Middle frontal gyrus (tissue), 1 donor: ENCODE measurements around the gene VIPAS39.

Source experiments
- DNase-seq: peaks from one replicate; pipeline ENCODE4 v3.0.0-alpha.2; 2015; ENCODE audit warnings: low spot score; ENCODE audit errors: extremely low spot score

The VIPAS39 gene

DNA sequence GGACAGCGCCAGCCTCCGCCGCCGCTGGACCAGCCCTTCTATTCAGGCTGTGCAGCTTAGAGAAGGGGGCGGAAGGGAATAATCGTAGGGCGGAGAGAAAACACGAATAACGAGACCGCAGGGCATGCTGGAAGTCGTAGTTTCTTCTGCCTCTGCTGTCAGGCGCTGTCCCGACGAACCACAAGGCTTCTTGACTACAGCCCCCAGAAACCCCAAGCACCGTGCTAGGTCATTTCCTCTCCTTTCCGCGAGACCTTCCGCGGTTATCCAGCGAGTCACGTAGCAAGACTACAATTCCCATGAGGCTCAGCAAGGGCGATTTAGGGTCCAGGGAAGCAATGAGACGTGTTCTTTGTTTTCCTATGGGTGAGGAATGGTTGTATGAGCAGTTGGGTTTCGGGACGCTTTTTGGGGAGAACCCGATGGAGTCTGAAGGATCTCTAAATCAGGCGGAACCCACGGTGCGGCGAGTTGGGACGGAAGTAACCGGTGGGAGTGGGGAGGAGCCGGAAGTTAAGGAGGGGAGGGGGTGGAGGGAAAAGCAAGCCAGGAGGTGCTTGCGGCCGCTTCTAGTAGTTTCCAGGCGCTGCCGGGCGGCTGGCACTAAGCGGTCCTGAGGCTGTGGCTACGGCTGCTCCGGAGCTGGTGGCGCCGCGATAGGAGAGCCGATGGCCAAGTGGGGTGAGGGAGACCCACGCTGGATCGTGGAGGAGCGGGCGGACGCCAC is at the start of gene VIPAS39, which contains the start of gene AHSA1:
Gene VIPAS39 (minus strand): TSS at position 80 of the 727 bp plus-strand sequence. CDS start 3,499 bp downstream, outside the sequence.
Gene AHSA1 (plus strand): TSS at position 572 of the 727 bp plus-strand sequence. CDS start 97 bp downstream, at position 669.
- peak; percentile 94 for DNase-seq

GRCh38 chr14:77505031-77505430 is 47.6 kb upstream of the VIPAS39 start:
- DNase-seq = no peak

GRCh38 chr14:77503138-77503537 is 45.7 kb upstream of the VIPAS39 start:
- no peak for DNase-seq

DNA sequence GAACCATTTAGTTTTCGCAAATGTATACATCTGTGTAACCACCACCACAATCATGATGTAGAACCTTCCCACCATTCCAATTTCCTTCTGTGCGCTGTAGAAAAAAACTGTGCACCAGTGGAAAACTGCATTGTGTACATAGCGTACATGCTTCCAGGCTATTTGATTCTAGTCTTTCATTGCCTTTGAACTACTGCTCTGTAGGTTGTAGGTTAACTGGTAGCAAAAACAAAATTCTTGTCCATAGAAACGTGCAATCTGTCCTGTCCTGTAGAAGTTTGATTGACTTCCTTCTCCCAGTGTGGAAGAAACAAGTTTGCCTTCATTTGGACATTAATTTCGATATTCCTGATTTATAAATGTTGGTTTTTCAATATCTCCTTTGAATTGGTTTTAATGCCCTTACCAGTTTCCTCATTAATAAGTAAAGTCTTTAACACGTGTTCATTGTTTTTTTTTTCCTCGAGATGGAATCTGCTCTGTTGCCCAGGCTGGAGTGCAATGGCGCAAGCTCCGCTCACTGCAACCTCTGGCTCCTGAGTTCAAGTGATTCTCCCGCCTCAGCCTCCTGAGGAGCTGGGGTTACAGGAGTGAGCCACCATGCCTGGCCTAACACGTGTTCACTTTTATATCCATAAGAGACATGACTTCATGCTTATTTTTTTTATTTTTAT is 44.8 kb upstream of the VIPAS39 start:
- no peak for DNase-seq

DNA sequence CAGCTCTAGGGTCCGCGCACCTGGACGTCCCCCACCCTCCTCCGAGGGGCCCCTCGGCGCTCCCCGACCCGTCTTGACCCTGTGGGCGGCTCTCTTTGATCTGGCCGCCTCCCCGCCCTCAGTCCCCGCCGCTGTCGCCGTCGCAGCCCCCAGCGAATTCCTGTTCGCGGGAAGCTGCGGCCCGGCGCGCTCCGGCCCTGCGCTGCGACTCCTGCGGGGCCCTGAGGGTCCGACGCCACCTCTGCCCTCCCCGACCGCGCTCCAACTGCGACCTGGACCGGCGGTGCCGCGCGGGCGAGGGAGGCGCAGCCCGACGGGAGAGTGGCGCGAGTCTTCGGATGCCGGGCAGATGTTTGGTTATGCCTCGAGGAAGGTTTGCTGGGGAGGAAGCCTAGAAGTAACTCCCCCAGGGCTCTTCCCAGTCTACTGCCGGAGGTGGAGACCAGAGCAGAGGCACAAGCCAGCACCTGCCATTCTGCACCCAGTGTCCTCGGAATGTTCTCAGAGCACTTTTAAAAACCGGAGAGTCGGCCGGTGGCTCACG is 41.7 kb upstream of the VIPAS39 start:
- DNase-seq = no peak

GRCh38 chr14:77498120-77498979 is 40.9 kb upstream of the VIPAS39 start, which contains the start of gene ISM2:
TSS of gene ISM2 (minus strand) at chr14:77498816. CDS start at chr14:77498793, 23 bp downstream.
- DNase-seq = no peak

GRCh38 chr14:77495334-77495733 is 37.9 kb upstream of the VIPAS39 start:
- DNase-seq = peak; percentile 46

- no peak for DNase-seq
Measured at GRCh38 chr14:77491056-77491455, 33.7 kb upstream of the VIPAS39 start.

GRCh38 chr14:77490347-77490986 is 33.1 kb upstream of the VIPAS39 start:
- DNase-seq = no peak

DNA sequence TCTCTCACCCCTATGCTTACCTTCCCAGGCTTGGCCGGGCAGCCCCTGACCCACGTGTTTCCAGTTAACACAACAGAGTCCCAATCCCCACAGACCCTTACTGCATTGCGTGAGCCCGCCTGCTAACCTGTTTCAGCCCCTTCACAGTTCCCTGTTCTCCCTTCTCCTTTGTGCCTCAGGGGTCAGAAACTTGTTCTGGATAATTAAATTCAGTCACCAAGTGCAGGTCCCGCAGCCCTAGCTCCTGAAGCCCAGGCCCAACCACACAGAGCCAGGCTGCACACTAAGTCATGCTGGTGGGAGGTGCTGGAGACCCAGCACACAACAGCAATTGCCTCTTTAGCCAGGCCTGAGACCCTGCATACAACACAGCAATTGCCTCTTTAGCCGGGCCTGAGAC is 31.6 kb upstream of the VIPAS39 start:
- no peak for DNase-seq

DNA sequence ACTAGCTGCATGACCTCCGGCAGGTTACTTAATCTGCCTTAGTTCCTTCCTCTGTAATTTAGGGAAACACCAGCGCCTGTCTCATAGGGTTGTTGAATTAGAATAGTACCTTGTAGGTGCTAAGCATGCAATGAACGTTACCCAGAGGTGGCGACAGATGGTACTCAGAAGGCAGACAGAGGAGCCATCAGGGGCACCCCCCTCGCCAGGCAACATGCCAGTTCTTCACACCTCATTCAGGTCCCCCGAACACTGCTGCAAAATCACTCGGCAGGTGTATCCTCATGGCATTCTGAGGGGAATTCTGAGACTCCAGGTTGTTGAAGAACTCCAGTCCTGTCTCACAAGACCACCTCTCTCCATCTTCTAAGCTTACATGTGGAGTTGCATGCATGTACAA is 31.2 kb upstream of the VIPAS39 start:
- DNase-seq = no peak

- DNase-seq = no peak
Measured at GRCh38 chr14:77485901-77486678, 28.7 kb upstream of the VIPAS39 start.

- DNase-seq = no peak
Measured at GRCh38 chr14:77485256-77485655, 27.9 kb upstream of the VIPAS39 start.

DNA sequence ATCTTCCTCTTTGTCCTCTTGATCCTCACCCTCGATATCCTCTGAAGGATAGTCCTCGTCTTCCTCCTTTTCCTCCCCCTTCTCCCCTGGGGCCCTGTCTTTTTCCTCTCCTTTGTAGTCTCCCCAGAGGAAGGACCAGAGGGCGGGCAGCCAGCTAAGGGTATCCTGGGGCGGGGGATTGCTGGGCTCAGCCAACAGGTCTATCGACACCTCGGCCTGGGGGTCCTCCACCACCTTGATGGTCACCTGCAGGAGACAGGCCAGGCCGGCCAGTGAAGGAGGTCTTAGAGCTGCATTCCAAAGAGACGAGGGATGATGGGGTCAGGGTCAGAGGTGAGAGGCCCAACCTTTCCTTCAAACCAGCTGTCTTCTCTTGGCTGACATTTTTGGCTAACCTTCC is 25.0 kb upstream of the VIPAS39 start:
- DNase-seq = no peak

DNA sequence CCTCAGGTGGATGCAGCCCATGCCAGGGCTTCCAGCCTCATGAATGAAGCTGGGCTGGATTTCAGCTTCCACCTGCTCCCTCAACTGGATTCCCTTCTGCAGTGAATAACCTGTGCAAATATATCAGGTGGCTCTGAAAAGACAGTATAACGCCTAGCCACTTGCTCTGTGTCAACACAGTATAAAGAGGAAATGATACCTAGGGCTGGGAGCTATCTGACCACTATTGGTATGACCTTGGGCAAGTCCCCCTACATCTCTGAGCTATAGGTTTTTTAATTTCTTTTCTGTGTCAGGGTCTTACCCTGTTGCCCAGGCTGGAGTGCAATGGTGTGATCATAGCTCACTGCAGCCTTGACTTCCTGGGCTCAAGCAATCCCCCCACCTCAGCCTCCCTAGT is 21.4 kb upstream of the VIPAS39 start:
- DNase-seq = no peak

GRCh38 chr14:77478029-77478428 is 20.6 kb upstream of the VIPAS39 start:
- no peak for DNase-seq

- no peak for DNase-seq
Measured at GRCh38 chr14:77475432-77476115, 18.2 kb upstream of the VIPAS39 start.

- no peak for DNase-seq
Measured at GRCh38 chr14:77474479-77475177, 17.2 kb upstream of the VIPAS39 start.

DNA sequence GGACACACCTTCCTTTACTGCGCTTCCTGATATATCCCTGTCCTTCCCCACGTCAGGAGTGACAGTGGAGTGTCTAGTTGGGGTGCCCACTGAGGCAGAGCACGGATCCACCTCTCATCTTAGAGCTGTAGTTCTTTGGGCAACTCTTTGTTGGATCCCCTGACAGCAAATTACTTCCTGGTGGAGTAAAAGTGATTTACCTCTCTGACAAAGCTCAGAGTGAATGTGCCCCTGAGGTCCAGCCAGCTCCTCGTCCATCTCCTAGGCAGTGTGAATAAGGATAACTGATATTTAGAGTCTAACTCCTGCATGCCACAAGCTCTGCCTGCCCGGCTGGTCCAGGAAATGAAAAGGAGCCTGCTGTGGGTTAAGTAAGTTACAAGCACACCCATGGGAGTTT is 16.5 kb upstream of the VIPAS39 start:
- DNase-seq = no peak
